Activated T-helper 2 cell treated with anti-CD3 and anti-CD28 coated beads, Interferon-gamma antibody, Interleukin-2, Interleukin-4, amounts not matched to agents 10 μg/mL and 5 μg/mL and 100 μg/mL, durations not matched to agents 14 hours and 24 hours and 36 hours (primary cell): Measurements from ENCODE around the gene HOXD1. TPM values are rescaled to one million over a fixed set of nuclear protein-coding genes. Genes with fewer than 3 reads are reported as not detected.

Experiments
- DNase-seq: peaks from one replicate; pipeline ENCODE4 v3.0.0; 2021; ENCODE audit warnings: low spot score
- H3K27ac Mint-ChIP-seq: one replicate; pipeline ENCODE4 v1.8.0; 2021; ENCODE audit warnings: mixed read lengths
- H3K27me3 Mint-ChIP-seq: one replicate; pipeline ENCODE4 v1.8.0; 2021; ENCODE audit warnings: low read depth, mixed read lengths
- H3K36me3 Mint-ChIP-seq: one replicate; pipeline ENCODE4 v1.8.0; 2021; ENCODE audit warnings: low read depth, mixed read lengths
- H3K4me1 Mint-ChIP-seq: one replicate; pipeline ENCODE4 v1.8.0; 2021; ENCODE audit warnings: low read depth, mixed read lengths
- H3K4me3 Mint-ChIP-seq: one replicate; pipeline ENCODE4 v1.8.0; 2021; ENCODE audit warnings: low read depth, mild to moderate bottlenecking, moderate library complexity, mixed read lengths
- H3K9me3 Mint-ChIP-seq: one replicate; pipeline ENCODE4 v1.8.0; 2021; ENCODE audit warnings: mixed read lengths
- intact Hi-C: fragments of 100-400 bp; cut with micrococcal nuclease; formaldehyde crosslinking; loops from one replicate; pipeline ENCODE4 v1.15.1; 2023
- total RNA-seq: library from RNA; stranded (reverse); gene quantifications from 2 replicates; pipeline ENCODE4 v1.2.3, GENCODE V29; 2022

The HOXD1 gene
- total RNA-seq, 1 donor from 2014 or later: not detected

GRCh38 chr2:176148751-176149421 lies 39.6 kb upstream of the HOXD1 start:
- H3K36me3 Mint-ChIP-seq: peaks cover 3% of the 10 kb centered on the region
- no peaks in the 10 kb centered on the region for H3K9me3 Mint-ChIP-seq
- no peaks in the 10 kb centered on the region for H3K4me1 Mint-ChIP-seq
- H3K27ac Mint-ChIP-seq: no peak overlapping the region
- no peak overlapping the region for H3K4me3 Mint-ChIP-seq
- intact Hi-C loops: no loop called here
- DNase-seq: no peak
- H3K27me3 Mint-ChIP-seq: peaks cover 83% of the 10 kb centered on the region

- intact Hi-C loops: no loop called here
- H3K27ac Mint-ChIP-seq: no peak overlapping the region
- no peaks in the 10 kb centered on the region for H3K4me1 Mint-ChIP-seq
Observed at GRCh38 chr2:176149481-176149938, 39.0 kb upstream of the HOXD1 start.

GRCh38 chr2:176149939-176150583 lies 38.4 kb upstream of the HOXD1 start:
- H3K4me3 Mint-ChIP-seq: no peak overlapping the region
- intact Hi-C loops: loop anchor here (2.0 kb wide), 1 partner anchor 13 kb away; no protein-coding TSS in a partner anchor
- no peak overlapping the region for H3K27ac Mint-ChIP-seq

More at GRCh38 chr2:176149481-176149938, 39.0 kb upstream of the HOXD1 start:
- Mint-ChIP-seq H3K27me3 (peaks cover 86% of the 10 kb centered on the region), H3K36me3 (peaks cover 3% of the 10 kb centered on the region), H3K4me3 (no peak overlapping the region), H3K9me3 (no peaks in the 10 kb centered on the region)
- DNase-seq: no peak

GRCh38 chr2:176150584-176151441 lies 37.7 kb upstream of the HOXD1 start:
- Mint-ChIP-seq H3K4me1 (no peaks in the 10 kb centered on the region), H3K27ac (no peak overlapping the region), H3K36me3 (peaks cover 3% of the 10 kb centered on the region), H3K27me3 (peaks cover 88% of the 10 kb centered on the region), H3K4me3 (no peak overlapping the region), H3K9me3 (no peaks in the 10 kb centered on the region)
- DNase-seq: no peak
- intact Hi-C loops: loop anchor here (2.0 kb wide), 1 partner anchor 14 kb away; no protein-coding TSS in a partner anchor

More at GRCh38 chr2:176149939-176150583, 38.4 kb upstream of the HOXD1 start:
- H3K9me3 Mint-ChIP-seq: no peaks in the 10 kb centered on the region
- no peak for DNase-seq
- no peaks in the 10 kb centered on the region for H3K4me1 Mint-ChIP-seq
- peaks cover 87% of the 10 kb centered on the region for H3K27me3 Mint-ChIP-seq
- peaks cover 3% of the 10 kb centered on the region for H3K36me3 Mint-ChIP-seq

- H3K4me1 Mint-ChIP-seq: no peaks in the 10 kb centered on the region
- peaks cover 3% of the 10 kb centered on the region for H3K36me3 Mint-ChIP-seq
- intact Hi-C loops: loop anchor here (2.0 kb wide), 1 partner anchor 15 kb away; no protein-coding TSS in a partner anchor
- no peak within 1 kb of the TSS for H3K4me3 Mint-ChIP-seq
- DNase-seq: no peak
- H3K27me3 Mint-ChIP-seq: peaks cover 88% of the 10 kb centered on the region
- no peaks in the 10 kb centered on the region for H3K9me3 Mint-ChIP-seq
- no peak within 1 kb of the TSS for H3K27ac Mint-ChIP-seq
Observed at GRCh38 chr2:176151442-176152287, 36.8 kb upstream of the HOXD1 start, which contains the start of gene HOXD4. Gene HOXD4 (plus strand): TSS chr2:176151550. CDS start chr2:176151634, 84 bp downstream.

GRCh38 chr2:176152350-176153181 lies 35.9 kb upstream of the HOXD1 start:
- Mint-ChIP-seq H3K36me3 (peaks cover 3% of the 10 kb centered on the region), H3K4me3 (no peak overlapping the region)
- intact Hi-C loops: no loop called here

GRCh38 chr2:176154576-176155252 lies 33.8 kb upstream of the HOXD1 start:
- Mint-ChIP-seq H3K36me3 (peaks cover 3% of the 10 kb centered on the region), H3K4me3 (no peak overlapping the region), H3K4me1 (no peaks in the 10 kb centered on the region), H3K9me3 (no peaks in the 10 kb centered on the region), H3K27ac (no peak overlapping the region), H3K27me3 (peaks cover 84% of the 10 kb centered on the region)
- DNase-seq: no peak
- intact Hi-C loops: no loop called here

More at GRCh38 chr2:176152350-176153181, 35.9 kb upstream of the HOXD1 start:
- H3K27me3 Mint-ChIP-seq: peaks cover 84% of the 10 kb centered on the region
- no peak for DNase-seq
- H3K27ac Mint-ChIP-seq: no peak overlapping the region
- no peaks in the 10 kb centered on the region for H3K4me1 Mint-ChIP-seq
- H3K9me3 Mint-ChIP-seq: no peaks in the 10 kb centered on the region

GRCh38 chr2:176155356-176156044 lies 33.0 kb upstream of the HOXD1 start:
- Mint-ChIP-seq H3K4me3 (no peak overlapping the region), H3K27ac (no peak overlapping the region), H3K36me3 (peaks cover under 1% of the 10 kb centered on the region), H3K27me3 (peaks cover 83% of the 10 kb centered on the region), H3K9me3 (no peaks in the 10 kb centered on the region), H3K4me1 (no peaks in the 10 kb centered on the region)
- DNase-seq: no peak
- intact Hi-C loops: no loop called here

- Mint-ChIP-seq H3K27me3 (peaks cover 82% of the 10 kb centered on the region), H3K27ac (no peak overlapping the region), H3K36me3 (no peaks in the 10 kb centered on the region), H3K4me1 (no peaks in the 10 kb centered on the region), H3K4me3 (no peak overlapping the region), H3K9me3 (peaks cover 3% of the 10 kb centered on the region)
- DNase-seq: no peak
- intact Hi-C loops: no loop called here
Observed at GRCh38 chr2:176156301-176156806, 32.1 kb upstream of the HOXD1 start.

- peaks cover 3% of the 10 kb centered on the region for H3K9me3 Mint-ChIP-seq
- H3K4me1 Mint-ChIP-seq: no peaks in the 10 kb centered on the region
- H3K27me3 Mint-ChIP-seq: peaks cover 82% of the 10 kb centered on the region
Observed at GRCh38 chr2:176156807-176157498, 31.5 kb upstream of the HOXD1 start, which contains the start of gene HOXD3. Gene HOXD3 (plus strand): TSS chr2:176157307. CDS start chr2:176169115, 11,808 bp downstream.

More at GRCh38 chr2:176156807-176157498, 31.5 kb upstream of the HOXD1 start, which contains the start of gene HOXD3:
- H3K4me3 Mint-ChIP-seq: no peak within 1 kb of the TSS
- intact Hi-C loops: no loop called here
- no peaks in the 10 kb centered on the region for H3K36me3 Mint-ChIP-seq
- H3K27ac Mint-ChIP-seq: no peak within 1 kb of the TSS
- no peak for DNase-seq
